Trophoblast cell (in vitro differentiated cells and primary cell): ENCODE data around the gene NLRP3.

Experiments
- DNase-seq, 2 donors: peaks; one replicate each; pipeline ENCODE4 v3.0.0-alpha.2; 2016
- H2AFZ ChIP-seq: 2 replicates; pipeline ENCODE4 v1.6.1; 2013; ENCODE audit warnings: low read length, moderate library complexity, mild to moderate bottlenecking; ENCODE audit not compliant: insufficient read depth, poor library complexity
- H2AK5ac ChIP-seq: 2 replicates; pipeline ENCODE4 v1.6.1; 2013; ENCODE audit warnings: mild to moderate bottlenecking, low read length
- H2BK120ac ChIP-seq: 2 replicates; pipeline ENCODE4 v1.6.1; 2013; ENCODE audit warnings: low read length, mild to moderate bottlenecking, moderate library complexity; ENCODE audit not compliant: insufficient read depth, poor library complexity
- H2BK12ac ChIP-seq: 2 replicates; pipeline ENCODE4 v1.6.1; 2013; ENCODE audit warnings: mild to moderate bottlenecking, low read length, moderate library complexity
- H2BK5ac ChIP-seq: 2 replicates; pipeline ENCODE4 v1.6.1; 2013; ENCODE audit warnings: low read length, low read depth, moderate library complexity, mild to moderate bottlenecking; ENCODE audit not compliant: poor library complexity
- H3K14ac ChIP-seq: 2 replicates; pipeline ENCODE4 v1.6.1; 2013; ENCODE audit warnings: mild to moderate bottlenecking, low read length
- H3K18ac ChIP-seq: 2 replicates; pipeline ENCODE4 v1.6.1; 2013; ENCODE audit warnings: mild to moderate bottlenecking, low read length
- H3K23ac ChIP-seq: 2 replicates; pipeline ENCODE4 v1.6.1; 2013; ENCODE audit warnings: low read length
- H3K27ac ChIP-seq: 2 replicates; pipeline ENCODE4 v1.5.1; 2013; ENCODE audit warnings: low read depth, mild to moderate bottlenecking, inconsistent platforms, low read length, moderate library complexity
- H3K27me3 ChIP-seq: 2 replicates; pipeline ENCODE4 v1.6.1; 2013; ENCODE audit warnings: inconsistent platforms, mild to moderate bottlenecking, low read length, moderate library complexity; ENCODE audit not compliant: insufficient read depth
- H3K36me3 ChIP-seq, 2 experiments: 1 replicate in 1 of 2; 2 replicates in 1 of 2; pipeline ENCODE4 v1.6.1; 2013; ENCODE audit warnings: low read length in 2 of 2, mild to moderate bottlenecking in 2 of 2, moderate library complexity in 1 of 2; ENCODE audit not compliant: insufficient read depth in 2 of 2, control insufficient read depth in 1 of 2
- H3K4ac ChIP-seq: 2 replicates; pipeline ENCODE4 v1.6.1; 2013; ENCODE audit warnings: low read depth, mild to moderate bottlenecking, low read length, moderate library complexity
- H3K4me1 ChIP-seq, 2 experiments: 1 replicate in 1 of 2; 2 replicates in 1 of 2; pipeline ENCODE4 v1.6.1; 2013; ENCODE audit warnings: low read length in 2 of 2, mild to moderate bottlenecking in 2 of 2, moderate library complexity in 1 of 2; ENCODE audit not compliant: insufficient read depth in 2 of 2, control insufficient read depth in 1 of 2
- H3K4me2 ChIP-seq: 2 replicates; pipeline ENCODE4 v1.6.1; 2013; ENCODE audit warnings: inconsistent platforms, mild to moderate bottlenecking, low read length, moderate library complexity
- H3K4me3 ChIP-seq: 2 replicates; pipeline ENCODE4 v1.5.1; 2013; ENCODE audit warnings: mild to moderate bottlenecking, low read depth, low read length, inconsistent platforms
- H3K79me1 ChIP-seq: one replicate; pipeline ENCODE4 v1.6.1; 2013; ENCODE audit warnings: low read length
- H3K79me2 ChIP-seq: 2 replicates; pipeline ENCODE4 v1.6.1; 2013; ENCODE audit warnings: low read length, mild to moderate bottlenecking; ENCODE audit not compliant: control insufficient read depth, insufficient read depth, poor library complexity
- H3K9ac ChIP-seq: 2 replicates; pipeline ENCODE4 v1.6.1; 2013; ENCODE audit warnings: mild to moderate bottlenecking, low read length
- H3K9me3 ChIP-seq: 2 replicates; pipeline ENCODE4 v1.6.1; 2013; ENCODE audit warnings: low read depth, mild to moderate bottlenecking, control low read depth, inconsistent platforms, low read length; ENCODE audit not compliant: insufficient read depth
- H4K12ac ChIP-seq: 2 replicates; pipeline ENCODE4 v1.6.1; 2013; ENCODE audit warnings: low read depth, mild to moderate bottlenecking, low read length, moderate library complexity
- H4K8ac ChIP-seq: 2 replicates; pipeline ENCODE4 v1.6.1; 2013; ENCODE audit warnings: low read depth, mild to moderate bottlenecking, low read length, moderate library complexity
- H4K91ac ChIP-seq: one replicate; pipeline ENCODE4 v1.6.1; 2013; ENCODE audit warnings: low read depth, mild to moderate bottlenecking, low read length, moderate library complexity
- WGBS: extraction: QIAGEN DNeasy Blood & Tissue Kit; methylation state at CpG from one replicate; pipeline ENCODE4 v1.1.7; 2013; ENCODE audit warnings: missing lambda C conversion rate; ENCODE audit not compliant: insufficient read length, insufficient coverage; ENCODE audit errors: extremely low coverage; 5-methylcytosine and 5-hydroxymethylcytosine counted together

Gene NLRP3

DNA sequence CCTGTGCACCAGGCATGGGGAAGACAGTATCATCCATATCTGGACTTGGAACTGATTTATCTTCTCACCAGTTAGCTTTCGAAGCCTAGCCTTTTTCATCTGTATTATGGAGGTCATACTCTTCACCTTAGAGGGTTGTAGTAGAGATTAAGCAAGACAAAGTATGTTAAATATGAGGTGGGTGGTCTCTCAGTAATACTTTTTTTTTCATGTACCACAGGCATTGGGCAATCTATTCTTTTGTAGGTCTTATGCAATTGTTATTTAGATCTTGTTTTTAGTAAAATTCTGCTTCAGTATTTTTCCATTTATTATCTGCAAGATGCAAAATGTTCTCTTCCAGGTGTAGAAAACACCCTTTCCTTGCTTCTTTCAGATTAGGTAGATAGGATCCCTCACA is 77.1 kb downstream of the NLRP3 start:
- peaks cover 0 to 3% of the 10 kb centered on the region in 2 experiments for H3K4me1 ChIP-seq
- no peaks in the 10 kb centered on the region for H3K79me2 ChIP-seq
- no peak overlapping the region for H3K18ac ChIP-seq
- no peak overlapping the region for H4K8ac ChIP-seq
- H3K14ac ChIP-seq = no peak overlapping the region
- no peak overlapping the region for H2BK120ac ChIP-seq
- peak overlapping the region; percentile 40 for H4K91ac ChIP-seq
- peaks cover 4% of the 10 kb centered on the region for H3K79me1 ChIP-seq
- WGBS = no CpG with 5 or more reads among the region's 1 CpG
- no peak overlapping the region for H3K9ac ChIP-seq
- H2BK5ac ChIP-seq = no peak overlapping the region
- no peak overlapping the region for H2AK5ac ChIP-seq
- H3K27ac ChIP-seq = no peak overlapping the region
- no peaks in the 10 kb centered on the region for H3K27me3 ChIP-seq
- DNase-seq = peak in 1 of 2 donors; percentile 55
- H2AFZ ChIP-seq = no peak overlapping the region
- no peaks in the 10 kb centered on the region for H3K36me3 ChIP-seq
- no peak overlapping the region for H4K12ac ChIP-seq
- no peak overlapping the region for H3K4me3 ChIP-seq
- no peak overlapping the region for H3K4ac ChIP-seq
- H2BK12ac ChIP-seq = no peak overlapping the region
- H3K4me2 ChIP-seq = no peak overlapping the region
- no peak overlapping the region for H3K23ac ChIP-seq
- no peaks in the 10 kb centered on the region for H3K9me3 ChIP-seq

- no peaks in the 10 kb centered on the region for H3K9me3 ChIP-seq
- H3K36me3 ChIP-seq = no peaks in the 10 kb centered on the region
- H3K79me2 ChIP-seq = no peaks in the 10 kb centered on the region
- H3K23ac ChIP-seq = no peak overlapping the region
- no peak overlapping the region for H3K4me3 ChIP-seq
- H3K9ac ChIP-seq = no peak overlapping the region
- no peak overlapping the region for H4K8ac ChIP-seq
- no peak overlapping the region for H3K4me2 ChIP-seq
- no CpG with 5 or more reads among the region's 2 CpGs for WGBS
- peaks cover 0 to 3% of the 10 kb centered on the region in 2 experiments for H3K4me1 ChIP-seq
- no peak overlapping the region for H3K14ac ChIP-seq
- H3K79me1 ChIP-seq = peaks cover 4% of the 10 kb centered on the region
- H4K91ac ChIP-seq = no peak overlapping the region
- H2BK120ac ChIP-seq = no peak overlapping the region
- H2BK5ac ChIP-seq = no peak overlapping the region
- H3K27ac ChIP-seq = no peak overlapping the region
- H3K18ac ChIP-seq = no peak overlapping the region
- H2AK5ac ChIP-seq = no peak overlapping the region
- no peak overlapping the region for H3K4ac ChIP-seq
- peak; percentile 45 to 75 for DNase-seq
- no peak overlapping the region for H4K12ac ChIP-seq
- H3K27me3 ChIP-seq = no peaks in the 10 kb centered on the region
- H2BK12ac ChIP-seq = no peak overlapping the region
- H2AFZ ChIP-seq = no peak overlapping the region
Measured at GRCh38 chr1:247494767-247495166, 78.8 kb downstream of the NLRP3 start.

DNA sequence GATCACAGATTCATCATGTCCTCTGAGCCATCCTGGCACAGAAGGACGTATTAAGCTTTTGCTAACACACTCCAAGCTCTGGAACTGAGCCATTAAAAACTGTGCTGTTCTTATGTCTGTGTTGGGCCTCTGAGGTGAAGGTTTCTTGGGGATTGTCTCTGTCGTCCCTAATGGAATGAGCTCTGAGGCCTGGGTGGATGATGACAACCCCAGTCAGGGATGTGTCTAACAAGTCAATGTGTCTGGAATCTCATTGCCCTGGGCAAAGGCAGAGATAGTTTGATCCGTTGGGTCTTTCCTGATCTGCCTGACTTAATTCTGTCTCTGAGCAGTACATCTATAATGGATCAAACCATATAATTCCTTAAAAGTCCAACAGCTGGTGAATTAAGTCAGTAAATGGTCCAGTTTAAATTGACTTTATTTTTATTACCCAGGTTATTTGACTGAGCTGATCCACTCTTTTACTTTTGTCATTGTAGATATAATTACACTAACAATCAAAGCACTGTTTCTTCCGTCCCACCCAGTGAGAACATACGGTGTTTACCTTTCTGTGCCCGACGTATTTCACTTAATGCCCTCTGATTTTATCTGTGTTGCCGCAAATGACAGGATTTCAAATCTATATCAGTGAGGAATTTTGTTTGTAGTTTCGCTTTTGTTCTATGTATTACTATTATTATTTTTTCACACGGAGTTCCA is 80.8 kb downstream of the NLRP3 start:
- H3K79me2 ChIP-seq = no peaks in the 10 kb centered on the region
- no peak overlapping the region for H3K23ac ChIP-seq
- peak overlapping the region; percentile 71 for H3K27ac ChIP-seq
- peaks cover 4% of the 10 kb centered on the region for H3K79me1 ChIP-seq
- H3K9ac ChIP-seq = no peak overlapping the region
- no peak overlapping the region for H2BK12ac ChIP-seq
- H3K27me3 ChIP-seq = no peaks in the 10 kb centered on the region
- no peaks in the 10 kb centered on the region for H3K36me3 ChIP-seq
- no peak overlapping the region for H3K4ac ChIP-seq
- no peak overlapping the region for H3K14ac ChIP-seq
- peak overlapping the region; percentile 46 for H2BK120ac ChIP-seq
- H4K91ac ChIP-seq = no peak overlapping the region
- no peak overlapping the region for H4K8ac ChIP-seq
- H2AFZ ChIP-seq = no peak overlapping the region
- H2BK5ac ChIP-seq = no peak overlapping the region
- no peak overlapping the region for H3K18ac ChIP-seq
- peak; percentile 77 to 82 for DNase-seq
- WGBS = no CpG with 5 or more reads among the region's 10 CpGs
- H4K12ac ChIP-seq = no peak overlapping the region
- no peak overlapping the region for H2AK5ac ChIP-seq
- peaks cover 0 to 3% of the 10 kb centered on the region in 2 experiments for H3K4me1 ChIP-seq
- no peak overlapping the region for H3K4me2 ChIP-seq
- H3K9me3 ChIP-seq = no peaks in the 10 kb centered on the region
- H3K4me3 ChIP-seq = no peak overlapping the region
